Islet of Langerhans (tissue), 1 donor: ENCODE data around the gene KIFC3.
"Not testable (repeated sequence)": the region's sequence is repeated elsewhere in the genome, so short reads cannot be mapped to it uniquely, and the experiment has no call there.

Experiments
- FAIRE-seq: peaks from one replicate; lab custom pipeline; 2011; peaks lifted over from hg19 to GRCh38; lab: Jason Lieb, UNC

Gene KIFC3

GRCh38 chr16:57804111-57804837, 2.0 kb upstream of the KIFC3 start:
- no peak for FAIRE-seq

- FAIRE-seq = no peak
Measured at GRCh38 chr16:57803134-57803990, 1.1 kb upstream of the KIFC3 start.

- FAIRE-seq = no peak
Measured at GRCh38 chr16:57801809-57802340, 416 bp downstream of the KIFC3 start.

GRCh38 chr16:57801098-57801808, 1.0 kb downstream of the KIFC3 start:
- FAIRE-seq = no peak

- FAIRE-seq = no peak
Measured at GRCh38 chr16:57800200-57801097, 1.8 kb downstream of the KIFC3 start.

- no peak for FAIRE-seq
Measured at GRCh38 chr16:57799600-57800199, 2.6 kb downstream of the KIFC3 start.

GRCh38 chr16:57798953-57799599, 3.2 kb downstream of the KIFC3 start:
- FAIRE-seq = no peak

GRCh38 chr16:57798267-57798810, 4.0 kb downstream of the KIFC3 start:
- FAIRE-seq = no peak

- FAIRE-seq = no peak
Measured at GRCh38 chr16:57797526-57798266, 4.6 kb downstream of the KIFC3 start.

- FAIRE-seq = no peak
Measured at GRCh38 chr16:57797216-57797525, 5.1 kb downstream of the KIFC3 start.

GRCh38 chr16:57796014-57796413, 6.3 kb downstream of the KIFC3 start:
- not testable (repeated sequence) for FAIRE-seq

GRCh38 chr16:57795431-57795878, 6.8 kb downstream of the KIFC3 start:
- FAIRE-seq = no peak

GRCh38 chr16:57794849-57795430, 7.4 kb downstream of the KIFC3 start:
- no peak for FAIRE-seq

GRCh38 chr16:57791893-57792461, 10.3 kb downstream of the KIFC3 start:
- no peak for FAIRE-seq

- FAIRE-seq = no peak
Measured at GRCh38 chr16:57791195-57791892, 10.9 kb downstream of the KIFC3 start.

- no peak for FAIRE-seq
Measured at GRCh38 chr16:57788951-57789350, 13.3 kb downstream of the KIFC3 start.

- no peak for FAIRE-seq
Measured at GRCh38 chr16:57788252-57788841, 13.9 kb downstream of the KIFC3 start.

- no peak for FAIRE-seq
Measured at GRCh38 chr16:57787519-57787905, 14.8 kb downstream of the KIFC3 start.
